ENCODE measurements around the gene NKPD1. TPM values are rescaled to one million over a fixed set of nuclear protein-coding genes. Genes with fewer than 3 reads are reported as not detected.

NKPD1 gene
- total and polyA plus RNA-seq, 10 of the 15 experiments (the other 5 are each of a cell fraction or from before 2014, with no cell fraction given): 0.05 to 0.18 (median 0.06) TPM; not detected in 7

DNA sequence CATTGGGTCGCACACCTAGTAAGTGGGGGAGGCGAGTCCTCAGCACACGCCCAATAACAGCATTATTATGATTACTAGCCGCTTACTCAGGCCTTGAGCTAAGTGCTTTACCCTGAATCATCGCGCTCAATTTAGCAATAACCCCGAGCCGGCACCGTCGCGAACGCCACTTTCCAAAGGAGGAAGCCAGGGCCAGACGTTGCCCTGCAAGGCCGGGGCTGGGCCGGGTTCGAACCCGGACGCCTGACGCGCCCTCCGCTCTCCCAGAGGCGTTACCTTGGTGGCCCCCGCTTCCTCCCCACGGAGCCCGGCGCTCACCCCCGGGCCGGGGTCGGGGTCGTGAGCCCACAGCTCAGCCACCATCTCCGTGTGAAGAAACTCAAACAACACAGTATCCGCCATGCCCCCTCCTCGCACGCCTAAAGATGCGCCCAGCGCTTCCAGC lies 17.1 kb upstream of the NKPD1 start, which contains the start of gene TRAPPC6A (continued):
- TF ChIP-seq, protein P1, sequence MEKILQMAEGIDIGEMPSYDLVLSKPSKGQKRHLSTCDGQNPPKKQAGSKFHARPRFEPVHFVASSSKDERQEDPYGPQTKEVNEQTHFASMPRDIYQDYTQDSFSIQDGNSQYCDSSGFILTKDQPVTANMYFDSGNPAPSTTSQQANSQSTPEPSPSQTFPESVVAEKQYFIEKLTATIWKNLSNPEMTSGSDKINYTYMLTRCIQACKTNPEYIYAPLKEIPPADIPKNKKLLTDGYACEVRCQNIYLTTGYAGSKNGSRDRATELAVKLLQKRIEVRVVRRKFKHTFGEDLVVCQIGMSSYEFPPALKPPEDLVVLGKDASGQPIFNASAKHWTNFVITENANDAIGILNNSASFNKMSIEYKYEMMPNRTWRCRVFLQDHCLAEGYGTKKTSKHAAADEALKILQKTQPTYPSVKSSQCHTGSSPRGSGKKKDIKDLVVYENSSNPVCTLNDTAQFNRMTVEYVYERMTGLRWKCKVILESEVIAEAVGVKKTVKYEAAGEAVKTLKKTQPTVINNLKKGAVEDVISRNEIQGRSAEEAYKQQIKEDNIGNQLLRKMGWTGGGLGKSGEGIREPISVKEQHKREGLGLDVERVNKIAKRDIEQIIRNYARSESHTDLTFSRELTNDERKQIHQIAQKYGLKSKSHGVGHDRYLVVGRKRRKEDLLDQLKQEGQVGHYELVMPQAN (conservative IDR thresholded peaks at IDR 0.05): peak; percentile 92
- TF ChIP-seq CHD2 (IDR thresholded peaks at IDR 0.05; ENCODE audit: borderline replicate concordance, low read depth, low read length) (no peak), JUND (IDR thresholded peaks at IDR 0.05; ENCODE audit: low read depth, low read length) (no peak), PAX5 (IDR thresholded peaks at IDR 0.05; ENCODE audit: borderline replicate concordance, low read depth, low read length) (no peak), WRNIP1 (IDR thresholded peaks at IDR 0.05; ENCODE audit: borderline replicate concordance, low read depth, low read length) (no peak), CREB1 (IDR thresholded peaks at IDR 0.05; ENCODE audit: low read depth) (no peak), SMAD1 (IDR thresholded peaks at IDR 0.05; ENCODE audit: low read depth, partially characterized antibody) (no peak), RB1 (IDR thresholded peaks at IDR 0.05; ENCODE audit: borderline replicate concordance) (peak; percentile 89; the same call in 1 of the 2 replicates), ASH2L (IDR thresholded peaks at IDR 0.05; ENCODE audit: borderline replicate concordance, low read depth) (no peak), EGR1 (IDR thresholded peaks at IDR 0.05; ENCODE audit: borderline replicate concordance in 1 of 2, low read depth in 2 of 2, low read length in 2 of 2) (no peak), ZZZ3 (IDR thresholded peaks at IDR 0.05; ENCODE audit: control insufficient read depth, insufficient read length, low read depth) (no peak), HDAC2 (IDR thresholded peaks at IDR 0.05) (0 out of 2 replicates have a peak, but pooled peaks have one; percentile 35), MTA3 (IDR thresholded peaks at IDR 0.05; ENCODE audit: borderline replicate concordance, low read length) (no peak), GATAD2B (conservative IDR thresholded peaks at IDR 0.05; ENCODE audit: low read depth) (0 out of 2 replicates have a peak, but pooled peaks have one; percentile 26), CTCF (IDR thresholded peaks at IDR 0.05 in 2 of 3, conservative IDR thresholded peaks at IDR 0.05 in 1 of 3; ENCODE audit: control insufficient read depth in 2 of 3, extremely low read depth in 1 of 3, insufficient read depth in 1 of 3, low read depth in 3 of 3, low read length in 3 of 3) (no peak), PKNOX1 (IDR thresholded peaks at IDR 0.05) (no peak), REST (IDR thresholded peaks at IDR 0.05; ENCODE audit: low read depth, low read length) (no peak)
- TF ChIP-seq, protein P2, sequence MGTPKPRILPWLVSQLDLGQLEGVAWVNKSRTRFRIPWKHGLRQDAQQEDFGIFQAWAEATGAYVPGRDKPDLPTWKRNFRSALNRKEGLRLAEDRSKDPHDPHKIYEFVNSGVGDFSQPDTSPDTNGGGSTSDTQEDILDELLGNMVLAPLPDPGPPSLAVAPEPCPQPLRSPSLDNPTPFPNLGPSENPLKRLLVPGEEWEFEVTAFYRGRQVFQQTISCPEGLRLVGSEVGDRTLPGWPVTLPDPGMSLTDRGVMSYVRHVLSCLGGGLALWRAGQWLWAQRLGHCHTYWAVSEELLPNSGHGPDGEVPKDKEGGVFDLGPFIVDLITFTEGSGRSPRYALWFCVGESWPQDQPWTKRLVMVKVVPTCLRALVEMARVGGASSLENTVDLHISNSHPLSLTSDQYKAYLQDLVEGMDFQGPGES (IDR thresholded peaks at IDR 0.05): no peak
- TF ChIP-seq, protein P3, sequence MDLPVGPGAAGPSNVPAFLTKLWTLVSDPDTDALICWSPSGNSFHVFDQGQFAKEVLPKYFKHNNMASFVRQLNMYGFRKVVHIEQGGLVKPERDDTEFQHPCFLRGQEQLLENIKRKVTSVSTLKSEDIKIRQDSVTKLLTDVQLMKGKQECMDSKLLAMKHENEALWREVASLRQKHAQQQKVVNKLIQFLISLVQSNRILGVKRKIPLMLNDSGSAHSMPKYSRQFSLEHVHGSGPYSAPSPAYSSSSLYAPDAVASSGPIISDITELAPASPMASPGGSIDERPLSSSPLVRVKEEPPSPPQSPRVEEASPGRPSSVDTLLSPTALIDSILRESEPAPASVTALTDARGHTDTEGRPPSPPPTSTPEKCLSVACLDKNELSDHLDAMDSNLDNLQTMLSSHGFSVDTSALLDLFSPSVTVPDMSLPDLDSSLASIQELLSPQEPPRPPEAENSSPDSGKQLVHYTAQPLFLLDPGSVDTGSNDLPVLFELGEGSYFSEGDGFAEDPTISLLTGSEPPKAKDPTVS (IDR thresholded peaks at IDR 0.05; ENCODE audit: low read depth, low read length): no peak
